Renal pelvis (tissue), 12 donors: Measurements from ENCODE around the gene SDC3. TPM values are rescaled to one million over a fixed set of nuclear protein-coding genes. Genes with fewer than 3 reads are reported as not detected.
"Not testable (repeated sequence)": the region's sequence is repeated elsewhere in the genome, so short reads cannot be mapped to it uniquely, and the experiment has no call there.

Experiments used
- DNase-seq: peaks from one replicate; pipeline ENCODE4 v3.0.0-alpha.2; 2013
- long read RNA-seq, 16 experiments: transcript quantifications; one replicate each; lab custom pipeline, GENCODE V29; 2026
- polyA plus RNA-seq, 3 donors: library from polyadenylated mRNA; unstranded; fragments of 120-200 nt; gene quantifications; one replicate each; pipeline ENCODE4 v1.2.1, GENCODE V29; 2013; ENCODE audit not compliant: insufficient read length in 3 of 3

Gene SDC3, protein sequence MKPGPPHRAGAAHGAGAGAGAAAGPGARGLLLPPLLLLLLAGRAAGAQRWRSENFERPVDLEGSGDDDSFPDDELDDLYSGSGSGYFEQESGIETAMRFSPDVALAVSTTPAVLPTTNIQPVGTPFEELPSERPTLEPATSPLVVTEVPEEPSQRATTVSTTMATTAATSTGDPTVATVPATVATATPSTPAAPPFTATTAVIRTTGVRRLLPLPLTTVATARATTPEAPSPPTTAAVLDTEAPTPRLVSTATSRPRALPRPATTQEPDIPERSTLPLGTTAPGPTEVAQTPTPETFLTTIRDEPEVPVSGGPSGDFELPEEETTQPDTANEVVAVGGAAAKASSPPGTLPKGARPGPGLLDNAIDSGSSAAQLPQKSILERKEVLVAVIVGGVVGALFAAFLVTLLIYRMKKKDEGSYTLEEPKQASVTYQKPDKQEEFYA
- 10 to 100 TPM; 25.2 to 32.8 (median 31.3) TPM for polyA plus RNA-seq
- long read RNA-seq, donor 1, full-length matches to known transcripts = 10 of 10 reads
- long read RNA-seq, donor 1, partial matches to known transcripts = 0 of 10 reads
- long read RNA-seq, donor 1, other reads (novel, unspliced or antisense) = 0 of 10 reads
- long read RNA-seq, donor 2, transcript SDC3-202 (5 exons, 1,580 nt) = major isoform, 9 of 9 reads
- long read RNA-seq, donor 2, partial matches to known transcripts = 0 of 9 reads
- long read RNA-seq, donor 2, other reads (novel, unspliced or antisense) = 0 of 9 reads
- long read RNA-seq, donor 3, full-length matches to known transcripts = 8 of 13 reads
- long read RNA-seq, donor 3, partial matches to known transcripts = 5 of 13 reads
- long read RNA-seq, donor 3, other reads (novel, unspliced or antisense) = 0 of 13 reads
- long read RNA-seq, donor 4, full-length matches to known transcripts = 4 of 4 reads
- long read RNA-seq, donor 4, partial matches to known transcripts = 0 of 4 reads
- long read RNA-seq, donor 4, other reads (novel, unspliced or antisense) = 0 of 4 reads
- long read RNA-seq, donor 5, full-length matches to known transcripts = 6 of 6 reads
- long read RNA-seq, donor 5, partial matches to known transcripts = 0 of 6 reads
- long read RNA-seq, donor 5, other reads (novel, unspliced or antisense) = 0 of 6 reads
- long read RNA-seq, donor 6, transcript SDC3-202 (5 exons, 1,580 nt) = major isoform, 6 of 6 reads
- long read RNA-seq, donor 6, partial matches to known transcripts = 0 of 6 reads
- long read RNA-seq, donor 6, other reads (novel, unspliced or antisense) = 0 of 6 reads
- long read RNA-seq, donor 7, full-length matches to known transcripts = 11 of 25 reads
- long read RNA-seq, donor 7, partial matches to known transcripts = 14 of 25 reads
- long read RNA-seq, donor 7, other reads (novel, unspliced or antisense) = 0 of 25 reads
- long read RNA-seq, donor 8, full-length matches to known transcripts = 6 of 12 reads
- long read RNA-seq, donor 8, partial matches to known transcripts = 6 of 12 reads
- long read RNA-seq, donor 8, other reads (novel, unspliced or antisense) = 0 of 12 reads
- long read RNA-seq, donor 9, full-length matches to known transcripts = 10 of 10 reads
- long read RNA-seq, donor 9, partial matches to known transcripts = 0 of 10 reads
- long read RNA-seq, donor 9, other reads (novel, unspliced or antisense) = 0 of 10 reads
- long read RNA-seq, donor 10, full-length matches to known transcripts = 8 of 16 reads
- long read RNA-seq, donor 10, partial matches to known transcripts = 8 of 16 reads
- long read RNA-seq, donor 10, other reads (novel, unspliced or antisense) = 0 of 16 reads
- long read RNA-seq, donor 11, full-length matches to known transcripts = 2 of 10 reads
- long read RNA-seq, donor 11, partial matches to known transcripts = 8 of 10 reads
- long read RNA-seq, donor 11, other reads (novel, unspliced or antisense) = 0 of 10 reads
- long read RNA-seq, donor 12, transcript SDC3-202 (5 exons, 1,580 nt) = major isoform, 8 of 14 reads
- long read RNA-seq, donor 12, partial matches to known transcripts = 6 of 14 reads
- long read RNA-seq, donor 12, other reads (novel, unspliced or antisense) = 0 of 14 reads
- long read RNA-seq, donor 13, full-length matches to known transcripts = 3 of 25 reads
- long read RNA-seq, donor 13, partial matches to known transcripts = 22 of 25 reads
- long read RNA-seq, donor 13, other reads (novel, unspliced or antisense) = 0 of 25 reads
- long read RNA-seq, donor 14 = 0 reads
- long read RNA-seq, donor 15, transcript SDC3-202 (5 exons, 1,580 nt) = major isoform, 15 of 20 reads
- long read RNA-seq, donor 15, partial matches to known transcripts = 5 of 20 reads
- long read RNA-seq, donor 15, other reads (novel, unspliced or antisense) = 0 of 20 reads
- long read RNA-seq, donor 16, full-length matches to known transcripts = 11 of 11 reads
- long read RNA-seq, donor 16, partial matches to known transcripts = 0 of 11 reads
- long read RNA-seq, donor 16, other reads (novel, unspliced or antisense) = 0 of 11 reads

DNA sequence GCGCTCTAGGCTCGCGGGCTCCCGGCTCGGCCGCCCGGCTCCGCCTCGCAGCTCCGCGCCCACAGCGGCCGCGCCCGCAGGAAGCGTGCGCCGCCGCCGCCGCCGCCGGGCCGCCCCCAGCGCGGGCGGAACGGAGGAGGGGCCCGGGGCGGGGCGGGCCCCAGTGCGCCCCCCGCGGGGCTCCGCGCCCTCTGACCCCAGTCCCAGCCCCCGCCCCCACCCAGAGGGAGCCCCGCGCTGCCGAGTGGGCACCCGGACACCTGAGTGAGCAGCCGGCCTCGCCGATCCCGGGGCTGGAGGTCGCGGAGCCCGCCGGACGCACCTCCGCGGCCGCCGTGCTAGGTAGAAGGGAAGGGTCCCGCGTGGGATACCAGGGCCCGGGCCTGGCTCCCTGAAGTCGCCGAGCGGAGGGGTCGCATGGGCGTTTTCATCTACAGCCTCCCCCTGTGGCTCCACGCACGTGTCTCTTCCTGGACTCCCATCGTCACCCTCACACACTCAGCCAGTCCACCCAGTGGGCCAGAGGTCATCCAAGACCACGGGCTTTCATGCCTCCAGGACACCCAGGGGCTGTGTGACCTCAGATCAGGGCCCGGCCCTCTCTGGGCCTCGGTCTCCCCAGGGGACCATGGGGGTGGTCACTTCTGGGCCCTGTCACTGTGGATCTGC, at the start of gene SDC3:
TSS of gene SDC3 (minus strand) at position 63 of the 669 bp plus-strand sequence. CDS start 172 bp downstream, outside the sequence.
- DNase-seq = no peak

DNA sequence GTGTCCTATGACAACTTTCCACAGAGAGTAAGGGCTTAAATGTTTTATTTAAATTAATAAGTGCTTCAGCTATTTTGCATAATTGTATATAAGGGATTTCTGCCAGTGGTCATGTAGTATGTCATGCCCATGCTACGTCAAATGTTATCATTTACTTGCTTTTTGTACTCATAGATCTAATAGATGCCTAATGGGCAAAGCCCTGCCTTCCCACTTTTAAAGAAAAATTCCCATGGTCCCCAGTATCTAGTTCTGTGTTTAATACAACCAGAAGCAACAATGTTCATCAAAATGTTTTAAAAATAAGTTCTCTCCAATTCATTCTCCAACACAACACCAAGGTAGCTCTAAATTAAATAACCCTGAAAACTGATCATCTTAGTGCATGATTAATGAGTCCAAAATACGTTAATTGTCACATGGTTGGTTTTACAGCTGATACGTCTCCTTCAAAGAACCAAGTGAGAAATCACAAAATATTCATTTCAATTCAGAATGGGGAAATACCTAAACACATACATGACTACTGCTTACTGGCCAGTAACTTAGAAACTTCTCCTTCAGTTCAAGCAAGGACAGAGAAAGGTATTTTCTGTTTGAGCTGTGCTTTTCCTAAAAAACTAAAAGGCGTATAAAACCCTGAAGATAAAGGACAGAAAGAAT, 49.1 kb upstream of the SDC3 start:
- no peak for DNase-seq

DNA sequence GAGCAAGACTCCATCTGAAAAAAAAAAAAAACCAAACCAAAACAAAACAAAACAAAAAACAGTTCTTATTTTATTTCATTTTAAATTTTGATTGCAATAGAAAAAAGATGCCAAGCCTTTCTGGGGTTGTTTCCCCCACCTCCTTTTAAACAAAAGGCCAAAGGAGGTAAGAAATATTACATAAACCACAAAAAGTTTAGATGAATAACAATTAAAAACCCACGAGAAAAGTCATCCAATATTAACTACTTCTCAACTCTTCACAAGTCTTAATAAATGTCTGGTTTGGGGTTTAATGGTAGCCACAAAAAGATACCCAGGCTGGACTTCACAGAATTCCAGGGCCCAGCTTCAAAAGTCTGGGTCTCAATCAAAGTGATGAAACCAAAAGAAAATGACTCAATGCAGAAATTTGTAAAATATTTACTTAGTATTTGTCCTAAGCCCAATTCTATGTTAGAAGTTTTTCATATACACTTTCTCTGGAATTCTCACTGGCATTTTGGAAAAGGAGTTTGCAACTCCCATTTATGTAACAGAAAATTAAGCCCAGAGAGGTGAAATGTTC, 47.0 kb upstream of the SDC3 start:
- DNase-seq = no peak

DNA sequence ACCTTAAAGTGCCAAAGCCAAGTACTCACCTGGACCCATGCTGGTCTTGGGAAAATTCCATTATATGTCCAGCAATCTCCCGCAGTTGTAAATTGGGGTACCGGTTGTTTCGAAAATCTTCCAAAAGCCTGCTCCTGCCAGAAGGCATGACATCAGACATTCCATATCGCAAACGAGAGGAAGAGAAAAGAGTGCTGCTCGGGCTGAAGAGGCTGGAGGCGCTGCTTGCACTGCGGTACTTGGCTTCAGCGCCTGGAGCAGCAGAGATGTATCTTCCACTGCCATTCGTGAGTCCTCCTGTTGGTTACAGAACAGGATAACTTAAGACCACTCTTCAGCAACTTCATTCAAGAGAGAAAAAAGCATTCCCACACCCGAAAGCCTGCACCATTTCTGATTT, 45.1 kb upstream of the SDC3 start:
- DNase-seq = no peak

DNA sequence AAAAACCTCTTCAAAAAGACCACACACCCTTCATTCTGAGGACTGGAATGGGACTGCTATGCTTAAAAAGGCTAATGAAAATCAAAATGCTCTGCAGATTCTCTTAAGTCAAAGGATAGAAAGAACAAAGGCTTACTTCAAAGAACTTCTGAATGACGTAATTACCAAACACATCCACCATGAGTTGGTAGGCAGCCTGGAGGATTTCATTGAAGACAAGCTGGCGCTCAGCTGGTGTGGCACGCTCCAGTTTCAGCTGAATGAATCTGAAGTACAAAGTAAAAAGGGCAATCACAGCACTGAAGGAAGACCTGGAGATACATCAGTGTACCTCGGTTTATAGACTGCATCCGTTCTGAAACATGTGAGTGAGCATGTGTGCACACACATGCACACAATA, 43.5 kb upstream of the SDC3 start:
- DNase-seq = no peak

DNA sequence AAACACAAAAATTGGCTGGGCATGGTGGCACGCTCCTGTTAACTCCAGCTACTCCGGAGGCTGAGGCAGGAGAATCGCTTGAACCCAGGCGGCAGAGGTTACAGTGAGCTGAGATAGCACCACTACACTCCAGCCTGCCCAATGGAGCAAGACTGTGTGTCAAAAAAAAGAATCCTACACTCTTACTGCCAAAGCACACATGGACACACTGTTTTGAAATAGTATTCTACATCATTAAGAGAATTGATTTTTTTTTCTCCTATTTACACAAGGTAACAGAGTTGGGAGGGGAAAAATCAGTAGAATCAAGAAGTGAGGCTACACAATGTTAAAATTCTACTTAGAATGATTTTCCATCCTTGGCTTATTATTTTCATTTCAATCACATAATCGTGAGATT, 42.1 kb upstream of the SDC3 start:
- no peak for DNase-seq

DNA sequence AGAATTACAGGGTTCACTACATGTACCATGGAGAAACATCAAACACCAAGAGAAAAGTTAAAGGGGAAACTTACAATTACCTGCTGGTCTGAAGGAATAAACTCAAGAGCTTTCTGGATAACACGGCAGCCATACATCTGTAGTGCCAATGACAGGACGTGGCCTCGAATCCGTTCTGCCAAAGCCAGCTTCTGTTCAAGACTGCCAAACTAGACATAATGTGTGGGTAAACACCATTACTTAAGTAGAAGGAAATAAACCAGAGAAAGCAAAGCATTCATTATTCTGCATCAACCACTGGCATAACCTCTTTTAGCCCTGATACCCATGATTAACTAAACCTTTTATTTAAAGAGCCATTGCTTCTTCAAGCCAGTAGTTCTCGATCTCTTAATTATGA, 41.5 kb upstream of the SDC3 start:
- DNase-seq = no peak

DNA sequence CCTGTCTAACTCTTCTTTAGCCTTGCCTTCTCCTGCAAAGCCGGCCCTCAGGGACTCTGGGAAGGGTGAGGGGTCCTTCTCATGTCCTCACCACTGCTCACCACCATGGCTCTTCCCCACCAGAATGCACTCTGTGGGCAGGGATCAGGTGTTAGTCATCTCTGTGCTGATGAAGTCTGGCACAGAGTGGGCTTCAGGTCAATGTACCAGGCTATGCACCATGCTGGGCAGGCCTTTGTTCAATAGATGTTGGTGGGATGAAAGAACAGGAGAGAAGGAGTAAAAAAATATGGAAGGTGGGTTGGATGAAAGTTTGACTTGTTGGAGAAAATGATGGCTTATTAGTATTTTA, 40.9 kb upstream of the SDC3 start:
- not testable (repeated sequence) for DNase-seq

DNA sequence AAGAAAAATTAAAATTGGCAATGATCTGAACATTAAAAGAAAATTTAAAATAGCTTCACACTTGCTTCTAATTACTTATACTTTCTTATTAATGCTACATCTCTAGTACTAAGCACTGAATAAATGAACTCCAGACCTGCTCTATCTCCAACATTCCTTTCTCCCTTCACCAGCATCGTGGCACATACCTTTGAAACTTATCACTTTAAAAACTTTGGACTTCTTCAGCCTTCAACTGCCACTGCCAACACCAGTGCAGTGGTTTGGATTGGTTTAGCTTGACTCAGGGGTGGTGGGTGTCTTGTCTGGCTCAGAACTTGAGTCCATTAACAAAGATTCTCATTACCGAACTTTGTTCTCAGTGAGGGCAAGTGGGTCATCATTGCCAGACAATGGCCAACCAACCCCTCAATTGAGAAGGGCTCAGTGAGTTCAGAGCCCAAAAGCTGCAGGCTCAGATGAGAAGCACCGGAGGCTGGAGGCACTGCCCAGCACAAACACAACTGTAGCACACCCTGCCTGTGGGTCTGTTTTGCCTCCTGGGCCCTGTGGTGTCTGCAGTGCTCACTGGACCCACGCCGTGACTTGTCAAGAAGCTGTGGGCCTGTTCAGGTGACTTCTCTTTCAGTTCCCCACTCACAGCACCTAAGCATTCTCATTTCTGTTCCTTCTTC, 40.4 kb upstream of the SDC3 start:
- not testable (repeated sequence) for DNase-seq

DNA sequence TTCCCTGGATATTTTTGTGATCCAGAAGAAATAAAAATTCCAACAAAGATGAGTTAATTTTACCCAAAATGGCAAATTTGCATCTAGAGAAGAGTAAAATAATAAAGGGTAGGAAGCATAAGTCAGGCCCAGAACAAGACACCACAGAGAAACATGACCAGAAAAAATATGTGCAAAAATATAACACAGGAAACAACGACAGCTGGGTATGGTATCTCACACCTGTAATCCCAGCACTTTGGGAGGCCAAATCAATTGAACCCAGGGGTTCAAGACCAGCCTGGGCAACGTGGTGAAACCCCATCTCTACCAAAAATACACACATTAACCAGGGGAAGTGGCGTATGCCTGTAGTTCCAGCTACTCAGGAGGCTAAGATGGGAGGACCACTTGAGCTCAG, 39.7 kb upstream of the SDC3 start:
- no peak for DNase-seq

DNA sequence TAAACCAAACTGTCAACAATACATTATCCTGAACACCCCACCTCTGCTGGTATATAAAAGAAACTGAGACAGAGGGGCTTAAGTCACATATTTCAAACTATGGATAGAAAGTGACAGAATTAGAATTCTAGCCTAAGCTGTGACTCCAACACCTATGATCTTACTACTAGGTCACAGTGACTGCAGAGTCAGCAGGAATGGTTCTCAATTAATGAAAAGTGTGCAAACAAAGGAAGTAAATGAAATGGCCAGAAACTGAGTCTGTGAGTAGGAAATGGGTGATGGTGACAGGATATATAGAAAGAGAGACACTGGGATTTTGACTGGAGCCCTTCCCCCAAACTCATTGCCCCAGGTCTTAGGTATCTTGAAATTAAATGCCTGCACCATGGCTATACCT, 38.7 kb upstream of the SDC3 start:
- DNase-seq = no peak

DNA sequence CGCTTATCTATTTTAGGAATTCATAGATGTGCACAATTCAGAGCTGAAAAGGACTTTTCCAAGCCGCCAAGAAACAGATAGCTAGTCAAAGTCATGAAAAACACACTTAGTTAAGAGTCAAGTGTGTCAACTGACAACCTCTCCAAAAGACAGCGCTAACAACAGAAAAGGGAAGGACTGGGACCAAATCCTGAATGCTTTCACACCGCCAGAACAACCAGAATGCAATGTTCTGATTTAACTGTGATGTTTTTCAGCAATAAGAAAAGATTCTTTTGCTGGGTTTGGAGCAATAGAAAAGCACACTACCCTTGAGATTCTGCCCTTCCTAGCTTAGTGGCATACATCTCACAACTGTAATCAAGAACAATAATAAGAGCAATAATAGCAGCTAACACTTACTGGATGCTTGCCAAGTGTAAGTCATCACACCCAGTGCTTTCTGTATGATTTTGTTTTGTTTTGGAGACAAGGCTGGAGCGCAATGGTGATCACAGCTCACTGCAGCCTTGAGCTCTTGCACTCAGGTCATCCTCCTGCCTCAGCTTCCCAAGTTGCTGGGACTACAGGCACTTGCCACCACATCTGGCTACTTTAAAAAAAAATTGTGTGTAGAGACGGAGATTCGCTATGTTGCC, 33.9 kb upstream of the SDC3 start:
- no peak for DNase-seq

DNA sequence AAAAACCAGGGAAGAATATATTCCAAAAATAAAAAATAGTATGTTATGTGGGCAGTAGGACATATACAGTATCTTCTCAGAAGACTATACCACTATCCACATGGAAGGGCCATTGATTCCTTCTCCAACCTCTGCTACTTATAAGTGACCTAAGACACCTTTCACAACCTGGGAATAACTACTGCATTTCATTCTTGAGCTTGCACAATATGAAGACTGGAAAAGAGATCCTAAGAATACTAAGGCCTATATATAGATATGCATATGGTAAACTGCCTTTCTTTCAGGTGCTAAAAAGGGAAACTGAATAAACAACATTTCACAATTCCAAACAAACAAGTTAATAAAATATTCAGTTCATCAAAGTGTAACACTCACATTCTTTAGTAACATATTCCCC, 32.0 kb upstream of the SDC3 start:
- no peak for DNase-seq

DNA sequence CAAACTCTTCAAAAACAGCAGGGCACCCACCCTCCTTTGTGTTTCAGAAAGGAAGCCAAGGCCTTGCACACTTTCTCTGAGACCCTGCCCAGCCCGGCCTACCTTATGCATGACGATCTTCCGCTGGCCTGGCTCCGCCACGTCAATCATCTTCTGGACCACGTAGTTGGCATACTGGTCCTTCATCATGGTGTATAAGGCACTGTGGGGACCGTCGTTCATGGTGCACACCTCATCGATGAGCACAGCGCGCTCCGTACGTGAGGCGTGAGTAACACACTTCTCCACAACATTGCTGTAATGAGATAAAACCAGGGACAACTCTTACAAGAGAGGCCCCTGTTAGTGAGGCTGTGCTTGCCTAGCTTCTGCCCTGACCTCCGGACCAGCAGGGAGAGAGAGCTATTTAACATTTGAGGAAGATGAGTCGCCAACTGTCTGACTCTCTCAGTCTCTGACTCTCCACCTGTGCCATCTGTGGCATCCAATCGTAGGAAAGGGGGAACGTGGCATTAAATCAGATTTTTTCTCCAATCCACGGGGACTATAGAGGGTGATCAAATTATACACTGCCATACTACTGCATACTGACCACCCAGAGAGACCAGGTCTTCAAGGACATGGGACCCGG, 28.1 kb upstream of the SDC3 start:
- no peak for DNase-seq

DNA sequence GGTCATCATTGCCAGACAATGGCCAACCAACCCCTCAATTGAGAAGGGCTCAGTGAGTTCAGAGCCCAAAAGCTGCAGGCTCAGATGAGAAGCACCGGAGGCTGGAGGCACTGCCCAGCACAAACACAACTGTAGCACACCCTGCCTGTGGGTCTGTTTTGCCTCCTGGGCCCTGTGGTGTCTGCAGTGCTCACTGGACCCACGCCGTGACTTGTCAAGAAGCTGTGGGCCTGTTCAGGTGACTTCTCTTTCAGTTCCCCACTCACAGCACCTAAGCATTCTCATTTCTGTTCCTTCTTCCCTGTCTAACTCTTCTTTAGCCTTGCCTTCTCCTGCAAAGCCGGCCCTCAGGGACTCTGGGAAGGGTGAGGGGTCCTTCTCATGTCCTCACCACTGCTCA, 27.2 kb upstream of the SDC3 start:
- DNase-seq = not testable (repeated sequence)

DNA sequence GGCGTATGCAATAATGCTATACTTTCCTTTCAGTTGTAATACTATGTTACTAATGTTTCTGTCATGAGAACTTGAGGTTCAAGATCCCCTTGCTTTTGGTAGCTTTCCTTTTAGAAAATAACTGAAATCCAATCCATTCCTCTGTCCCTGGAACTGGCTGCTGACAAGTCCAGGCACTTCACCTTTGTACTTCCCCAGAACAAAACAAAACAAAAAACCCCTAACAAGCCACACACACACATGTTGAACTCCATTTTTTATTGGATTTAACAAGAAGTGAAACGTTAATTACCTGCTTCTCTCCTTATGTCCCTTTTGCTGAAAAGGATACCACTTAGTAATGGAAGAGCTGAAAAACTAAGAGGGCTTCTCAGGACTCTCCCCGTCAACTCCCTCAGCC, 26.1 kb upstream of the SDC3 start:
- no peak for DNase-seq
